ENCODE measurements around the gene CLDN20.

The CLDN20 gene

DNA sequence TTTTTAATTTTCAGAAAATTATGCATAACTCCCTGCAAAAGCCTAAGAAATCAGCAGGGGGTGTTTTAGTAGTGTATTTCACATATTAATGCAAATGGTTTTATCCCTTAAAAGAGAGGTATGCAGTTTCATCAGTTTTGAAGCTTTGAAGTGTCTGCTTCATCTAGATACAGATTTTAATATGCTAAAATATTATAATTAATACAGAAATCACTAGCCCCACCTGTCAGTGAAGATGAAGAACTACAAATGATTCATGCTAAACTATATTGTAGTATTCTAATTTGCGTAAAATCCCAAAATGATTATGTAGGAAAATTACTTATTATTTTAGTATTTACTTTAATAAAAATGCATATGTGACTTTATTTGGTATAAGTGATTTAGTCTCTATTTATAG lies 53.4 kb downstream of the CLDN20 start:
- H3K4me3 ChIP-seq (ENCODE audit: low read length), result no peak overlapping the region
- no peak for DNase-seq (ENCODE audit: low read depth, low spot score)
- H3K9me3 ChIP-seq (ENCODE audit: control insufficient read depth, insufficient read depth, low read length), result no peaks in the 10 kb centered on the region
- H3K4me1 ChIP-seq (ENCODE audit: control insufficient read depth, insufficient read depth, low read length), result no peaks in the 10 kb centered on the region
- H3K27ac ChIP-seq (ENCODE audit: low read length), result no peak overlapping the region
- no CpG with 5 or more reads among the region's 1 CpG for WGBS (ENCODE audit: insufficient coverage, insufficient read length)
- H3K36me3 ChIP-seq (ENCODE audit: control insufficient read depth, insufficient read depth, low read length), result no peaks in the 10 kb centered on the region
- no peaks in the 10 kb centered on the region for H3K27me3 ChIP-seq (ENCODE audit: control insufficient read depth, insufficient read depth, low read length)

GRCh38 chr6:155319902-155320301 lies 56.1 kb downstream of the CLDN20 start:
- H3K27ac ChIP-seq (ENCODE audit: low read length), result no peak overlapping the region

DNA sequence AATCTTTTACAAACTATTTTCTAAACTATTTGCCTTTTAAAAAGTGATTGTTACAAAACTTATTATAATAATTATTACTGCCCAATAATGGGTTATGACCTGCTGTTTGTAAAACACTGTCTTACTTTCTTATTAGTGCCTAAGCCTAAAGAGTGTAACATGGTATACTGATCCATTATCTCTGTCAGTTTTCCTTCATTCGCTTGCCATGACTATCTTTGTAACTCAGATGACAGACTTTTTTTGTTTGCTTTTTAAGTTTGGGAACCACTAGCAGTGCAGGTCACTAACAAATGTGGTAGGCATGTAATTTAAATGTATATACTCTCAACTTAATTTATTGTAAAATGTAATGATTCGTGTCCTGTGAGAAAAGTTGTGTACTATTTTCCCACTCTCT lies 60.4 kb downstream of the CLDN20 start:
- H3K27ac ChIP-seq (ENCODE audit: low read length), result no peak overlapping the region
- no peak for DNase-seq (ENCODE audit: low read depth, low spot score)
- H3K4me1 ChIP-seq (ENCODE audit: control insufficient read depth, insufficient read depth, low read length), result no peaks in the 10 kb centered on the region
- H3K36me3 ChIP-seq (ENCODE audit: control insufficient read depth, insufficient read depth, low read length), result no peaks in the 10 kb centered on the region
- no peaks in the 10 kb centered on the region for H3K27me3 ChIP-seq (ENCODE audit: control insufficient read depth, insufficient read depth, low read length)
- no CpG with 5 or more reads among the region's 2 CpGs for WGBS (ENCODE audit: insufficient coverage, insufficient read length)
- H3K4me3 ChIP-seq (ENCODE audit: low read length), result no peak overlapping the region
- H3K9me3 ChIP-seq (ENCODE audit: control insufficient read depth, insufficient read depth, low read length), result no peaks in the 10 kb centered on the region

More at GRCh38 chr6:155319902-155320301, 56.1 kb downstream of the CLDN20 start:
- no peaks in the 10 kb centered on the region for H3K4me1 ChIP-seq (ENCODE audit: control insufficient read depth, insufficient read depth, low read length)
- no peaks in the 10 kb centered on the region for H3K9me3 ChIP-seq (ENCODE audit: control insufficient read depth, insufficient read depth, low read length)
- no CpG with 5 or more reads among the region's 4 CpGs for WGBS (ENCODE audit: insufficient coverage, insufficient read length)
- no peak for DNase-seq (ENCODE audit: low read depth, low spot score)
- H3K36me3 ChIP-seq (ENCODE audit: control insufficient read depth, insufficient read depth, low read length), result no peaks in the 10 kb centered on the region
- no peaks in the 10 kb centered on the region for H3K27me3 ChIP-seq (ENCODE audit: control insufficient read depth, insufficient read depth, low read length)
- H3K4me3 ChIP-seq (ENCODE audit: low read length), result no peak overlapping the region

GRCh38 chr6:155324993-155325392 lies 61.2 kb downstream of the CLDN20 start:
- no peak overlapping the region for H3K27ac ChIP-seq (ENCODE audit: low read length)
- H3K27me3 ChIP-seq (ENCODE audit: control insufficient read depth, insufficient read depth, low read length), result no peaks in the 10 kb centered on the region
- no peak for DNase-seq (ENCODE audit: low read depth, low spot score)
- H3K9me3 ChIP-seq (ENCODE audit: control insufficient read depth, insufficient read depth, low read length), result no peaks in the 10 kb centered on the region
- H3K36me3 ChIP-seq (ENCODE audit: control insufficient read depth, insufficient read depth, low read length), result no peaks in the 10 kb centered on the region
- no peaks in the 10 kb centered on the region for H3K4me1 ChIP-seq (ENCODE audit: control insufficient read depth, insufficient read depth, low read length)
- H3K4me3 ChIP-seq (ENCODE audit: low read length), result no peak overlapping the region

GRCh38 chr6:155325700-155326516 lies 62.1 kb downstream of the CLDN20 start:
- WGBS (ENCODE audit: insufficient coverage, insufficient read length), result no CpG with 5 or more reads among the region's 6 CpGs
- DNase-seq (ENCODE audit: low read depth, low spot score), result no peak
- Histone ChIP-seq H3K4me1 (ENCODE audit: control insufficient read depth, insufficient read depth, low read length) (no peaks in the 10 kb centered on the region), H3K36me3 (ENCODE audit: control insufficient read depth, insufficient read depth, low read length) (no peaks in the 10 kb centered on the region), H3K4me3 (ENCODE audit: low read length) (no peak overlapping the region), H3K27ac (ENCODE audit: low read length) (no peak overlapping the region), H3K27me3 (ENCODE audit: control insufficient read depth, insufficient read depth, low read length) (no peaks in the 10 kb centered on the region), H3K9me3 (ENCODE audit: control insufficient read depth, insufficient read depth, low read length) (no peaks in the 10 kb centered on the region)
